Measurements from ENCODE around the gene ZNF326.

DNA sequence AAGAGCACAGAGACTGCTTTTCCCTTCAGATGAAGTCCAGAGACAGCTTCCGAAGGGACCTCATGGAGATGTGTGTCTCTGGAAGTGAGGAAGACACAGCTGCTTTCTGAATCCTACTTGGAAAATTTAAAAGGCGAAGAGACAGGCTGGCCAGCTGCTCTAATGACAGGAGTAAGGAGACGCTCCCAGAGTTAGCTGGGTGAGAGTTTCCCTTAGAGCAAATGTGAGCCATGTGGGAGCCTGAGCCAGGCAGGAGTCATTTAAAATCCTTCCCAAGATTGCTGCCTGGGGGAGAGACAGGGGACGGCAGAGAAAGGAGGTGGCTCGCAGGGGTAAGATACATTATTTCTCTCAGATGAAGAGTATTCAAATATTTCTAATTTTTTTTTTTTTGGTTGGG, 53.1 kb downstream of the ZNF326 start:
- TF ChIP-seq, protein P1, sequence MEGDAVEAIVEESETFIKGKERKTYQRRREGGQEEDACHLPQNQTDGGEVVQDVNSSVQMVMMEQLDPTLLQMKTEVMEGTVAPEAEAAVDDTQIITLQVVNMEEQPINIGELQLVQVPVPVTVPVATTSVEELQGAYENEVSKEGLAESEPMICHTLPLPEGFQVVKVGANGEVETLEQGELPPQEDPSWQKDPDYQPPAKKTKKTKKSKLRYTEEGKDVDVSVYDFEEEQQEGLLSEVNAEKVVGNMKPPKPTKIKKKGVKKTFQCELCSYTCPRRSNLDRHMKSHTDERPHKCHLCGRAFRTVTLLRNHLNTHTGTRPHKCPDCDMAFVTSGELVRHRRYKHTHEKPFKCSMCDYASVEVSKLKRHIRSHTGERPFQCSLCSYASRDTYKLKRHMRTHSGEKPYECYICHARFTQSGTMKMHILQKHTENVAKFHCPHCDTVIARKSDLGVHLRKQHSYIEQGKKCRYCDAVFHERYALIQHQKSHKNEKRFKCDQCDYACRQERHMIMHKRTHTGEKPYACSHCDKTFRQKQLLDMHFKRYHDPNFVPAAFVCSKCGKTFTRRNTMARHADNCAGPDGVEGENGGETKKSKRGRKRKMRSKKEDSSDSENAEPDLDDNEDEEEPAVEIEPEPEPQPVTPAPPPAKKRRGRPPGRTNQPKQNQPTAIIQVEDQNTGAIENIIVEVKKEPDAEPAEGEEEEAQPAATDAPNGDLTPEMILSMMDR (IDR thresholded peaks at IDR 0.05) = no peak
- no peak for TF ChIP-seq POLR2AphosphoS5 (IDR thresholded peaks at IDR 0.05; ENCODE audit: insufficient read depth in 1 of 2, low read depth in 1 of 2)
- TF ChIP-seq POLR2A (IDR thresholded peaks at IDR 0.05) = no peak
